ENCODE data around the gene PAK5. TPM values are rescaled to one million over a fixed set of nuclear protein-coding genes. Genes with fewer than 3 reads are reported as not detected.

Gene PAK5
- total RNA-seq, 1 experiment from 2014 or later = not detected

- no peaks in the 10 kb centered on the region for H3K9me3 ChIP-seq (ENCODE audit: low read length)
- no peaks in the 10 kb centered on the region for H3K79me2 ChIP-seq (ENCODE audit: low read length)
- no peak overlapping the region for H3K27ac ChIP-seq (ENCODE audit: low read length)
- no peak overlapping the region for H3K4me3 ChIP-seq (ENCODE audit: low read length)
- H4K20me1 ChIP-seq (ENCODE audit: insufficient read depth, low read depth, low read length) = no peaks in the 10 kb centered on the region
- H3K27me3 ChIP-seq (ENCODE audit: low read length) = no peaks in the 10 kb centered on the region
- H3K4me2 ChIP-seq (ENCODE audit: low read depth, low read length, poor library complexity, severe bottlenecking) = no peak overlapping the region
- no peaks in the 10 kb centered on the region for H3K36me3 ChIP-seq (ENCODE audit: insufficient read depth, low read length)
- DNase-seq = no peak
- no peak overlapping the region for H2AFZ ChIP-seq (ENCODE audit: low read length)
- H3K4me1 ChIP-seq (ENCODE audit: low read length) = no peaks in the 10 kb centered on the region
- no peaks in the 10 kb centered on the region for H3K9me2 ChIP-seq (replicated peaks; ENCODE audit: insufficient read depth, low read length)
- no peak overlapping the region for H3K9ac ChIP-seq (ENCODE audit: low read length)
Observed at GRCh38 chr20:9761476-9761875, 77.4 kb downstream of the PAK5 start.

GRCh38 chr20:9759392-9759791 lies 79.5 kb downstream of the PAK5 start:
- Histone ChIP-seq H3K9me3 (ENCODE audit: low read length) (no peaks in the 10 kb centered on the region), H3K9me2 (replicated peaks; ENCODE audit: insufficient read depth, low read length) (no peaks in the 10 kb centered on the region), H4K20me1 (ENCODE audit: insufficient read depth, low read depth, low read length) (no peaks in the 10 kb centered on the region), H3K4me3 (ENCODE audit: low read length) (no peak overlapping the region), H3K36me3 (ENCODE audit: insufficient read depth, low read length) (no peaks in the 10 kb centered on the region), H2AFZ (ENCODE audit: low read length) (no peak overlapping the region), H3K4me1 (ENCODE audit: low read length) (no peaks in the 10 kb centered on the region), H3K27ac (ENCODE audit: low read length) (no peak overlapping the region), H3K27me3 (ENCODE audit: low read length) (no peaks in the 10 kb centered on the region), H3K4me2 (ENCODE audit: low read depth, low read length, poor library complexity, severe bottlenecking) (no peak overlapping the region), H3K79me2 (ENCODE audit: low read length) (no peaks in the 10 kb centered on the region), H3K9ac (ENCODE audit: low read length) (no peak overlapping the region)
- DNase-seq = no peak

GRCh38 chr20:9758752-9759151 lies 80.1 kb downstream of the PAK5 start:
- Histone ChIP-seq H3K9me2 (replicated peaks; ENCODE audit: insufficient read depth, low read length) (no peaks in the 10 kb centered on the region), H2AFZ (ENCODE audit: low read length) (no peak overlapping the region), H3K4me2 (ENCODE audit: low read depth, low read length, poor library complexity, severe bottlenecking) (no peak overlapping the region), H3K4me3 (ENCODE audit: low read length) (no peak overlapping the region), H3K79me2 (ENCODE audit: low read length) (no peaks in the 10 kb centered on the region), H3K9me3 (ENCODE audit: low read length) (no peaks in the 10 kb centered on the region), H4K20me1 (ENCODE audit: insufficient read depth, low read depth, low read length) (no peaks in the 10 kb centered on the region), H3K36me3 (ENCODE audit: insufficient read depth, low read length) (no peaks in the 10 kb centered on the region), H3K4me1 (ENCODE audit: low read length) (no peaks in the 10 kb centered on the region), H3K9ac (ENCODE audit: low read length) (no peak overlapping the region), H3K27ac (ENCODE audit: low read length) (no peak overlapping the region), H3K27me3 (ENCODE audit: low read length) (no peaks in the 10 kb centered on the region)
- DNase-seq = no peak

DNA sequence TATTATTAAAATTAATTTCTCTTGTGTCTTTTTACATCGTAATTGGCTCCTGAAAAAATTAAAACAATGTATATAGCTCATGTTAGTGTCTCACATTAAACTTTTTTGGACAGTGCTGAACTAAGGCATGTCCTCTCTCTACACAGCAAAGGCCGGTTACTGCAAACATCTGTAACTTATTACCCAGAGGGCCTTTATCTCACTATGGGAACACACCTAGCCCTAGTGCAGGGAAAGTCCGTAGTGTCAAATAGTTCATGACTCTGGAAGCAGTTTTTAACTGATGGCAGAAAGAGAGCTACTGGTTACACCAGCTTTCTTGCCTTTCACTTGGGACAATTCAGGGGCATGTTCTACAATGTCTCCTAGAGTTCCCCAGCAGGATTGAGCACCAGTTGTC lies 82.2 kb downstream of the PAK5 start:
- no peak for DNase-seq
- no peak overlapping the region for H3K4me3 ChIP-seq (ENCODE audit: low read length)

DNA sequence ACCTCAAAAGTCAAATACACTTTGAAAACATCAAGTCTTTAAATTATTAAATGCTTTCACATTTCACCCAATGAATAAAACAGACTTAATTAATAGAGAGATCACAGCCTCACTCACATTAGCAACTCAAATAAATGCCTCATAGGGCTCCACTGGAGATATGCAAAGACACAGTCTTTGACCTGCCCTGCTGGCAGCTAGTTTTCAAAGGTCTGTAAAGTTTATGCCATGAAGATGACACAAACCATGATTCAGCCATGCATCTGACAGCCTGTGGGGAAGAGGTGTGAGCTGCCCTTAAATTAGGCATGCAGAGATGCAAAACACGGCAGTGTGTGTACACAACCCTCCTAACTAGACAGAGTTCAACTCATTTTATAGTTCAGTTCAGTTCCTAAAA lies 83.6 kb downstream of the PAK5 start:
- no peaks in the 10 kb centered on the region for H3K9me3 ChIP-seq (ENCODE audit: low read length)
- H3K9ac ChIP-seq (ENCODE audit: low read length) = no peak overlapping the region
- no peaks in the 10 kb centered on the region for H3K4me1 ChIP-seq (ENCODE audit: low read length)
- H3K4me3 ChIP-seq (ENCODE audit: low read length) = no peak overlapping the region
- H3K36me3 ChIP-seq (ENCODE audit: insufficient read depth, low read length) = no peaks in the 10 kb centered on the region
- DNase-seq = no peak
- no peak overlapping the region for H3K4me2 ChIP-seq (ENCODE audit: low read depth, low read length, poor library complexity, severe bottlenecking)
- no peaks in the 10 kb centered on the region for H4K20me1 ChIP-seq (ENCODE audit: insufficient read depth, low read depth, low read length)
- H3K27me3 ChIP-seq (ENCODE audit: low read length) = no peaks in the 10 kb centered on the region
- H3K27ac ChIP-seq (ENCODE audit: low read length) = no peak overlapping the region
- no peak overlapping the region for H2AFZ ChIP-seq (ENCODE audit: low read length)
- no peaks in the 10 kb centered on the region for H3K79me2 ChIP-seq (ENCODE audit: low read length)
- H3K9me2 ChIP-seq (replicated peaks; ENCODE audit: insufficient read depth, low read length) = no peaks in the 10 kb centered on the region

More for the DNA sequence above, 82.2 kb downstream of the PAK5 start:
- Histone ChIP-seq H3K9ac (ENCODE audit: low read length) (no peak overlapping the region), H3K9me3 (ENCODE audit: low read length) (no peaks in the 10 kb centered on the region), H3K36me3 (ENCODE audit: insufficient read depth, low read length) (no peaks in the 10 kb centered on the region), H3K4me1 (ENCODE audit: low read length) (no peaks in the 10 kb centered on the region), H3K79me2 (ENCODE audit: low read length) (no peaks in the 10 kb centered on the region), H3K27ac (ENCODE audit: low read length) (no peak overlapping the region), H3K9me2 (replicated peaks; ENCODE audit: insufficient read depth, low read length) (no peaks in the 10 kb centered on the region), H4K20me1 (ENCODE audit: insufficient read depth, low read depth, low read length) (no peaks in the 10 kb centered on the region), H2AFZ (ENCODE audit: low read length) (no peak overlapping the region), H3K27me3 (ENCODE audit: low read length) (no peaks in the 10 kb centered on the region), H3K4me2 (ENCODE audit: low read depth, low read length, poor library complexity, severe bottlenecking) (no peak overlapping the region)

DNA sequence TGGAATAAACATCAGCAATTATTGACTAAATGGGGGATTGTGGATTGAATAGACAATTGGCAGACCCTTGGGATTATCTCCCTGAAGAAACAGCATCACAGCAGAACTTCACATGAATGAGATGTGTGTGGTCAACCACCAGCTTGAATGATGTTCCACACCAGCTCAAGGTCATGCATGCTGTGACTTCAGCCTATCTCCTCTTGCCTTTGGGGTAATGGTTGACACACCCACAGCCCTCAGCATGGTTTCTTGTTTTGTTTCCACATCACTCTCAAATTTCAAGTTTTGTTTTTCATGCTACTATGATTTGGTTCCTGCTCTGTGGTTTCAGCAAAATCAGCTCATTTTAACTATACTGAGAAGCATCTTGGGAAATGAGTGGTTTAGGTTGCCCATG lies 94.3 kb downstream of the PAK5 start:
- Histone ChIP-seq H3K4me3 (ENCODE audit: low read length) (no peak overlapping the region), H3K27ac (ENCODE audit: low read length) (no peak overlapping the region), H3K9me2 (replicated peaks; ENCODE audit: insufficient read depth, low read length) (no peaks in the 10 kb centered on the region), H3K36me3 (ENCODE audit: insufficient read depth, low read length) (no peaks in the 10 kb centered on the region), H3K4me2 (ENCODE audit: low read depth, low read length, poor library complexity, severe bottlenecking) (no peak overlapping the region), H3K79me2 (ENCODE audit: low read length) (no peaks in the 10 kb centered on the region), H3K9ac (ENCODE audit: low read length) (no peak overlapping the region), H2AFZ (ENCODE audit: low read length) (no peak overlapping the region), H3K9me3 (ENCODE audit: low read length) (no peaks in the 10 kb centered on the region), H3K27me3 (ENCODE audit: low read length) (no peaks in the 10 kb centered on the region), H3K4me1 (ENCODE audit: low read length) (no peaks in the 10 kb centered on the region), H4K20me1 (ENCODE audit: insufficient read depth, low read depth, low read length) (no peaks in the 10 kb centered on the region)
- DNase-seq = no peak

GRCh38 chr20:9743871-9744270 lies 95.0 kb downstream of the PAK5 start:
- no peak overlapping the region for H2AFZ ChIP-seq (ENCODE audit: low read length)
- H4K20me1 ChIP-seq (ENCODE audit: insufficient read depth, low read depth, low read length) = no peaks in the 10 kb centered on the region

DNA sequence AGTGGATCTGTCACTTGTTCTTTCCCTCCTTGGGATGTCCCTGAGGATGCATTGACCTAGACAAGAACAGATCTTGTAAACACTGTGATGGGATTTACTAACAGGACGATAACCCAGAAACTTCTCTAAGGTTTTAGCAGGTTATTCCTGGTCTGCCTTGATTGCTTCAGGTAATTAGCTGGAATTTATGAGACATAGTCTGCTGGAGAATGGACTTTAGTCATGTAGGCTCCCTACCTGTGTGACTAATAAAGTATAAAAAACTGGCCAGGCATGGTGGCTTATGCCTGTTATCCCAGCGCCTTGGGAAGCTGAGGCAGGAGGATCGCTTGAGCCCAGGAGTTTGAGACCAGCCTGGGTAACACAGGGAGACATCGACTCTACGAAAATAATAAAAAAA lies 96.1 kb downstream of the PAK5 start:
- Histone ChIP-seq H3K36me3 (ENCODE audit: insufficient read depth, low read length) (no peaks in the 10 kb centered on the region), H4K20me1 (ENCODE audit: insufficient read depth, low read depth, low read length) (no peaks in the 10 kb centered on the region), H3K9me2 (replicated peaks; ENCODE audit: insufficient read depth, low read length) (no peaks in the 10 kb centered on the region), H2AFZ (ENCODE audit: low read length) (no peak overlapping the region), H3K79me2 (ENCODE audit: low read length) (no peaks in the 10 kb centered on the region), H3K27ac (ENCODE audit: low read length) (no peak overlapping the region), H3K4me2 (ENCODE audit: low read depth, low read length, poor library complexity, severe bottlenecking) (no peak overlapping the region), H3K9ac (ENCODE audit: low read length) (no peak overlapping the region), H3K4me3 (ENCODE audit: low read length) (no peak overlapping the region), H3K4me1 (ENCODE audit: low read length) (no peaks in the 10 kb centered on the region), H3K27me3 (ENCODE audit: low read length) (no peaks in the 10 kb centered on the region), H3K9me3 (ENCODE audit: low read length) (no peaks in the 10 kb centered on the region)
- DNase-seq = no peak

More at GRCh38 chr20:9743871-9744270, 95.0 kb downstream of the PAK5 start:
- Histone ChIP-seq H3K79me2 (ENCODE audit: low read length) (no peaks in the 10 kb centered on the region), H3K4me2 (ENCODE audit: low read depth, low read length, poor library complexity, severe bottlenecking) (no peak overlapping the region), H3K4me3 (ENCODE audit: low read length) (no peak overlapping the region), H3K9ac (ENCODE audit: low read length) (no peak overlapping the region), H3K27ac (ENCODE audit: low read length) (no peak overlapping the region), H3K36me3 (ENCODE audit: insufficient read depth, low read length) (no peaks in the 10 kb centered on the region), H3K9me3 (ENCODE audit: low read length) (no peaks in the 10 kb centered on the region), H3K4me1 (ENCODE audit: low read length) (no peaks in the 10 kb centered on the region), H3K9me2 (replicated peaks; ENCODE audit: insufficient read depth, low read length) (no peaks in the 10 kb centered on the region), H3K27me3 (ENCODE audit: low read length) (no peaks in the 10 kb centered on the region)
- no peak for DNase-seq

DNA sequence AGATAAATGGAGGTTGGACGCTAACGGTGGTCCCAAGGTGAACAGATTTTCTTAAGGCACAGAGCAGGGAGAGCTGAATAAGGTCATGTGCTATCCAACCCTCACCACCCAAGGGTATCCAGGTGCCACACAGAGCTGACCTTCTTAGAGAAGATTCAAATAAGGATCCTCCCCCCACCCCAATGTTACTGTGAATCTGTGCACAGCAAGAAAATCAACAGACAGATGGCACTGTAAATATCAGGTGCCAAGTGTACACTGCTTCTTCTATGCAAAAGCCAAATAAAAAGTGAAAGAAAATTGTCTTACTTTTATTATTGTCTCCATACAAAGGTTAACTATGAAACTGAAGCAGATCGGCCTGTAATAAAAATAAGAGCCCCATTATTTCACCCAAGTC lies 96.9 kb downstream of the PAK5 start:
- no peaks in the 10 kb centered on the region for H4K20me1 ChIP-seq (ENCODE audit: insufficient read depth, low read depth, low read length)
- no peak overlapping the region for H3K4me3 ChIP-seq (ENCODE audit: low read length)
- no peak for DNase-seq
- H3K27ac ChIP-seq (ENCODE audit: low read length) = no peak overlapping the region
- H3K27me3 ChIP-seq (ENCODE audit: low read length) = no peaks in the 10 kb centered on the region
- H3K9me3 ChIP-seq (ENCODE audit: low read length) = no peaks in the 10 kb centered on the region
- no peaks in the 10 kb centered on the region for H3K4me1 ChIP-seq (ENCODE audit: low read length)
- H2AFZ ChIP-seq (ENCODE audit: low read length) = no peak overlapping the region
- H3K9me2 ChIP-seq (replicated peaks; ENCODE audit: insufficient read depth, low read length) = no peaks in the 10 kb centered on the region
- no peak overlapping the region for H3K4me2 ChIP-seq (ENCODE audit: low read depth, low read length, poor library complexity, severe bottlenecking)
- H3K9ac ChIP-seq (ENCODE audit: low read length) = no peak overlapping the region
- H3K36me3 ChIP-seq (ENCODE audit: insufficient read depth, low read length) = no peaks in the 10 kb centered on the region
- no peaks in the 10 kb centered on the region for H3K79me2 ChIP-seq (ENCODE audit: low read length)
